GM19025 (cell line): ENCODE results near the gene PROP1.
"Not testable (repeated sequence)": the region's sequence is repeated elsewhere in the genome, so short reads cannot be mapped to it uniquely, and the experiment has no call there.

Source experiments
- ATAC-seq: cut with Tn5 transposase; IDR thresholded peaks from one replicate; pipeline ENCODE4 v1.9.1; 2021; ENCODE audit warnings: mild to moderate bottlenecking, low read depth, moderate library complexity; ENCODE audit not compliant: unreplicated experiment

PROP1 gene

GRCh38 chr5:177983763-177984583 lies 12.1 kb downstream of the PROP1 start:
- ATAC-seq = no peak

DNA sequence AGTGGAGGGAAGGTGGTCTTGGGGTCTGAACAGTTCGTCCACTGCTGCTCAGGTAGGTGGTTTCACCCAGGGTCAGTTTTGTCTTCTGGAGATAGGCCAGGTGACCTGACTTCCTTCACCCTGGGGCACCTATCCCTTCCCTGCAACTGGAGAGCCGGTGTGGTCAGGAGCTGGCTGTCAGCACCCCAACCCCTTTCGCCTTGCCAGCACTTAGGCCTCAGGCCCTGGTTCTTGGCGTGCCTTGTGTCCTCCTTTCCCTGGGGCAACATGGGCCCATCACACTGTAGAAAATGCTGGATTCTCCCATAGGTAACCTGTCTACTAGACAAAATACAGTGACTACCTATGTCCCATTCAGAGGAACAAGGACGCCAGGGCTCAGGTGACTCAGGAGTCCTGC lies 13.1 kb downstream of the PROP1 start:
- no peak for ATAC-seq

- ATAC-seq = no peak
Measured at GRCh38 chr5:177982072-177982727, 13.8 kb downstream of the PROP1 start.

DNA sequence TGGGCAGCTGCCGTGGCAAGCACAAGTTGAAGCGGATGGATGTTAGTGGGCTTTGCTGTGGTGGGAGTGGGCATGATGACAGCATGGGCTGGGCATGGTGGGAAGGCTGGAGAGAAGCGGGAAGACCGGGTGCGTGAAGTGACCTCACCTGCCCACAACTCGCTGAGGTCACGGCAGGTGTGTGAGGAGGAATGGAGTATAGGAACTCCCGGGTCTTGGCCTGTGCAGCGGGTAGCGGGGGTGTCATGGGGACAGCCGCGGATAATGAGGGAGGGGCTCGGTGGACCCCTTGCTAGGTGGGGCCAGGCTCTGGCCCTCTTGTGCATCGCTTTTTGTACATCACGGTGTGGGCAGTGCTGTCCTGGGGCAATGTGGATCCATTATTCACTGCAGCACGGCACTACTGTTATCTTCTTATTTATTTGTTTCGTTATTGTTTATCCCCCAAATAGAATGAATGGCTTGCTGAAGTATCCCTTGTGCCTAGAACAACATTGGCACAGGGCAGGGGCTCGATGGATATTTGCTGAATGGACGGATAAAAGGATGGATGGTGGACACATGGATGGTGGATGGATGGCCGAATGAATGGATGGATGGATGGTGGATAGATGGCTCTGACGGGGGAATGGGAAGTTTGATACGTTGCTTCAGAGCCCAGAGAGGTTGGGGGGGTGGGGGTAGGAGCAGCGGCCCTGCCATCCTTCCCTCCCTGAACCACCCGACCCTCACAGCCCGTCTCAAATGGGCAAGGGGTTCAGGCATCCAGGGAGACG lies 14.6 kb downstream of the PROP1 start:
- no peak for ATAC-seq

DNA sequence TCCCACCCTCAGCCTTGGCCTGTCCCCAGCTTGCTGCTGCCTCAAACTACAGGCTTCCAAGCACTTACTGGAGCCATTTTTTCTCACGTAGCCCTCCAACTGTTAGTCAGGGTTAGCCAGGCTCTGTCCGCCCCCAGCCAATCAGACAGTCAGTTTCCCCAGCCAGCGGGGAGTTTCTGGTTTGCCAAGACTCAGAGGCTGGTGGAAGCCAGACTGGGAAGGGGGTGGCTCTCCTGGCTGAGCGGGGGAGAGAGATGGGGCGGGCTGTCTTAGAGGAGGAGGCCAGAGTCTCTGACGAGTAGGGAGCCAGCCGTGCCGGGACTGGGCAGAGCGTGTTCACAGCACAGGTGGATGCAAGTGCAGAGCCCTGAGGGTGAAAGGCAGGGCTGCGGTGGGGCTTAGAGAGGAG lies 15.3 kb downstream of the PROP1 start:
- no peak for ATAC-seq

DNA sequence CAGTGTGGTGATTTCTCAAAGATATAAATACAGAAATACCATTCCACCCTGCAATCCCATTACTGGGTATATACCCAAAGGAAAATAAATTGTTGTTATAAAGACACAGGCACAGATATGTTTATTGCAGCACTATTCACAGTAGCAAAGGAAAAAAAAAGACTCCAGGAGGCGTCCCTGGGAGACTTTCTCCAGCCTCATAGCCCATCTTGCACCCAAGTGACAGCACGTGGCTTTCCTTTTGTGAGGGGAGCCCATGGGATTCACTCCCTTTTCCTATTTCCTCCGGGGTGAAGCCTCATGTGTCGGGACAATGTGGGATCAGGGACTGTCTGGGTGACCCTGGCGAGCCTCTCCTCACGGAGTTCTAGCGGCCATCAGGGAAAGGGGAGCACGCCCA lies 18.4 kb downstream of the PROP1 start:
- not testable (repeated sequence) for ATAC-seq

DNA sequence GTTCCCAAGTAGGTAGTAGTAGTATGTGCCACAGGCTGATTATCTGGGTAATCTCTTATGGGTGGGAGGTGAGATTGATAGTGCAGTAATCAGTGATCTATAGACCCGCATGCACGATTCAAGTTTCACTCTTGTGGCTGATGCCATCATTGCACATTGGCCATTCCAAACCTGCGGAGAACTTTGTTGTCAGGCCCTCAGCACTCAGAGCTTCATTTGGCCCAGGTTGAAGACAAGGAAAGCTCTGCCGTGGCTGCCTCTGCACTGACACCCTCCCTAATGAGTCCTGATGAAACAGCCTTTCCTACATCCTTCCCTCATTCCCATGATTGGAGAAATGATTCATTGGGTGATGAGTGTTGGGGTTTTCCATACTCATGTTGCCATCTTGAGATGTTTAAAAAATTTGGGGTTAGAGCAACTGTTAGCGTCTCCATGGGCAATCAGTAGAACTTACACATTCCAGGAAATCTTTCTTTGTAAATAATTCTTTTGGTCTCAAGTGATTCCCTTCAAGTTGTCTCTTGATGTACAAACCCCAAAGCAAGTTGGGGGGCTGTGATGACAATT lies 22.9 kb downstream of the PROP1 start:
- ATAC-seq = no peak

- no peak for ATAC-seq
Measured at GRCh38 chr5:177972613-177973012, 23.4 kb downstream of the PROP1 start.

DNA sequence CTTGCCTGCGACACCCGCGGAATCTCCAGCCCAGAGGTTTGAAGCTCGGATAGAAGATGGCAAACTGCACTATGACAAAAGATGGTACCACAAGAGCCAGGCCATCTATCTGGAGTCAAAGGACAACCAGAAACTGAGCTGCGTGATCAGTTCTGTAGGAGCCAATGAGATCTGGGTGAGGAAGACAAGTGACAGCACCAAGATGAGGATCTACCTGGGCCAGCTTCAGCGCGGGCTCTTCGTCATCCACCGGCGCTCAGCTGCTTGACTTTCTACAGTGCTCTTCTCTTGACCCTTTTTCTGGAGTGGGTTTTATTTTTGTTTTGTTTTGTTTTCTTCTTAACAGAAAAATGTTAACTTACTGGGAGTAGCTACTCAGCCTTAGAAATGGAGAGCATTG lies 24.0 kb downstream of the PROP1 start:
- ATAC-seq = not testable (repeated sequence)

DNA sequence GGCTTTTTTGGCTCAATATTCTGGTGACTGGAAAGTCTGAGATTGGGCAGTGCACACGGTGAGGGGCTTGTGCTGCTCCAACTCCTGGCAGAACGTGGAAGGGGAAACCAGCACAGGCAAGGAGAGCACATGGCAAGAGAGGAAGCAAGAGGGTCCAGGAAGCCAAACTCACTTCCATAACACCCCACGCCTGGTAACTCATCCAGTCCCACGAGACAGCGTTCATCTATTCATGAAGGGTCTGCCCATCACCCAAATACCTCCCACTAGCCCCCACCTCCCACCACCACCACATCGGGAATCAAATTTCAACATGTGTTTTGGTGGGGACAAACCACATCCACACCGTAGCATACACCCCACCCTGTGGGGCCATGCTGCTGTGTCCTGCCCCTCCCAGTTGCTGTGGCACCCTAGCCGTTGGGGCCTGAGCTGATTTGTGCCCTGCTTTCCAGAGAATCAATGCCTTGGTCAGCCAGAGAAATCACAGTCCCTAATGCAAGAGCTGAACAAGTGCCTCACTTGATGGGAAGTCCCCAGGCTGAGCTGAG lies 27.3 kb downstream of the PROP1 start:
- ATAC-seq = no peak

DNA sequence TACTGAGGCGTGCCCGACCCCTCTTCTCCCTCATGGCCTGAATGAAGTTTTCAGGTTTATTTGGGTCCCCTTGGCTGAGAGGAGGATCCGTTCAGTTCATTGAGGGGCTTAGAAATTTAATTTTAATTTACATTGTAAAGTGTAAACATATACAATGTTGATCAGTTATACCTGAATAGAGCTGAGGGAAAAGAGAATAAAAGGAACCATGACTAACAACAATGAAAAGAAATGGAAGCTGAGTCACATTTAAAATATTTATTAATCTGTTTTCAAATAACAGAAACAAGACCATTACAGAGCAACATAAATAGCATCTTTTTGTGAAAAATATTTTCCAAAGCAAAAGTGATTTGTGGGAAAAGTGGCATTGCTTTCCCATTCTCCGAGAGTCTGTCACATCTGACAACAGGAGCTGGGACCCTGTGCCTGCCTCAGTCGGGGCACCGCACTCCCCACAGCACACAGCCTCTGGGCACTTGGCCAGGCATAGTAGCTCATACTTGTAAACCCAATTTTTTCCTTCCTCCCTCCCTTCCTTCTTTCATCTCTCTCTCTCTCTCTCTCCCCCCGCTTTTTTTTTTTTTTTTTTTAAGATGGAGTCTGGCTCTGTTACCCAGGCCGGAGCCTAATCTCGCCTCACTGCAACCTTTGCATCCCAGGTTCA lies 28.7 kb downstream of the PROP1 start:
- no peak for ATAC-seq

DNA sequence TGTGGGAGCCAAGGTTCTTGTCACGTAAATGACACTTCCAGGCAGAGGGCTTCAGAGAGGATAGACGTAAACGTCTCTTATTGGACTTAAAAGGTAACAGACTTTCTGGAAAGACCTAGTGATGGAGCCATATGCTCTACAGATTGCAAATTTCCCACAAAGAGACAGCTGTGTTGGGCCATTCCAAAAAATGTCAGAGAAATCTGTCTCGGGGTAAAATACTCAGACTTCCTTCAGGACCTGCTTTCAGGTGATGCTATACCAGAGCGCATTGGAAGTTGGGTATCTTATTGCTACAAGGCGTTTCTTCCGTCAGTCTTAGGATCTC lies 29.2 kb downstream of the PROP1 start:
- no peak for ATAC-seq

DNA sequence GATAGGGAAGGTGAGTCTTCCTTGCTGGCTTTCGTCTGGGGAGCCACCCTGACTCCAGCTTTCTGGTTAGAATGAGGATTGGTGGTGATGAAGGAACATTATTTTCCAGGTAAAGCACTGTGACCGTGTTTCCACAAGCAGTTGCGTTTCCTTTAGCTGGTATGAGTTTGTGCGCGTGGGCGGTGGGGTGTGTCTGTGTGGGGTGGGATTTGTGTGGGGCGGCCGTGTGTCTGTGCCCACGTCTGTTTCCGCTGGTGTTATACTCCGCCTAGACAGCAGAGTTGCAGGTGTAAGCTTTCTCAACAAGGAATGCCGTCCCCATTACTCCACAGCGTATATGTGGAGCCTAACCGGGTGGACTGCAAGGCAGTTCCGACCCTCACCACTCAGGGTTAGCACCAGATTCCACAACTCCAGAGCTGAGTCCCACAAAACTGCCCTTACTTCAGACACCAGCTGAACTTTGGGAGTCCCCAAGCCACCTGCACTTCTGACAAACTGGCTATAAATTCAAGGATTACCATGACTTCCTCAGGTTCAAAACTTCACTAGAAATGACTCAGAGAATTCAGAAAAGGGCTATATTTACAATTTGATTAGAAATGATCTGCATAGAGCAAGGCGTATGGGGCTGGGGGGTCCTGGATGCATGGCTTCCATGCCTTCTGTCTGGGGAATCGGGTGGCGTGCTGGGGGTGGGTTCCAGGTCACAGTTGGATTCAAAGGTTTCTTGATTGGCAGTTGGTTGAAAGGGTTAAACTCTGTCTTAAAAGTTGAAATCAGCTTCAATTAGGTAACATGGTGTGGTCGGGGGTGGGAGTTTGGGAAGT lies 29.8 kb downstream of the PROP1 start:
- no peak for ATAC-seq

GRCh38 chr5:177964471-177964870 lies 31.6 kb downstream of the PROP1 start:
- ATAC-seq = no peak

- no peak for ATAC-seq
Measured at GRCh38 chr5:177963966-177964365, 32.1 kb downstream of the PROP1 start.

- ATAC-seq = no peak
Measured at GRCh38 chr5:177959315-177959714, 36.7 kb downstream of the PROP1 start.

DNA sequence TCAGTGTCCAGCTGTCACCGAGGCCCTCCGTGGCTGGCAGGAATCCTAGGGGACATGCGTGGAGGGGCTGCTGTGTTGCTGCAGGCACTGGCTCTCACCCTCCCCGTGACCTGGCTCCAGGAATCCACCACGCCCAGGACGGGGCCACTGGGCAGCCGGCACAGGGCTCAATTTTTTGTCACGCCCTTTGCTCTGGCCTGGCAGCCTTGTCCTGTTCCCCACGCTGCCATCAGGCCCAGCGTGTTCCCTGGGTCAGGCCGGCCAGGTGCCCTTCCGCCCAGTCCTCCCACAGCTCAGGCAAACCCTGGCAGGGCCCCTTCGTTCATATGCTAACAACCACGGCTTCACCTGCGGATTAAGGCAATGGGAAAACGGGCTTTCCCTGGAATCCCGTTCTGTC lies 37.3 kb downstream of the PROP1 start:
- ATAC-seq = no peak

GRCh38 chr5:177957241-177957640 lies 38.8 kb downstream of the PROP1 start:
- no peak for ATAC-seq

DNA sequence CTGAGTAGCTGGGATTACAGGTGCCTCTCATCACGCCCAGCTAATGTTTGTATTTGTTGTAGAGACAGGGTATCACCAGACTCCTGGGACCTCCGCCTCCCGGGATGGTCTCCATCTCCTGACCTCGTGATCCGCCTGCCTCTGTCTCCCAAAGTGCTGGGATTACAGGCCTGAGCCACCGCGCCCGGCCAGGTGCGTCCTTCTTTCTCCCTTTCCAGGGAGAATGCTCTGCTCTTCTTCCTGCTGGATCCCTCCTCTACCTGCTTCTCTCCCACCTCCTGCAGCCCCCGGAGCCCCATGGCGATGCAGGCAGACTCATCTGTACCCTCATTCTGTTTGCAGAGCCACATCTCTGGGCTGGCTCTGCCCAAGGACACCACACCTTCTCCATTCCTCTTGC lies 42.9 kb downstream of the PROP1 start:
- not testable (repeated sequence) for ATAC-seq
